Adrenal gland (tissue), 5 donors: ENCODE data around the gene FOXB1.

Source experiments
- POLR2A ChIP-seq, 2 donors: fragments of 450-650 bp; IDR thresholded peaks; one replicate each; pipeline ENCODE4 v1.6.1; 2017; ENCODE audit warnings: antibody characterized with exemption in 2 of 2, mild to moderate bottlenecking in 2 of 2, moderate library complexity in 1 of 2
- TF ChIP-seq, protein P1 (sequence below), 6 experiments: fragments of 450-650 bp in 4 of 6; fragments of 200-600 bp in 2 of 6; sonication (generic) in 1 of 6; IDR thresholded peaks; 1 replicate in 5 of 6; 2 replicates in 1 of 6; pipeline versions ENCODE4 v1.5.1 to v1.8.0; 2016 to 2021; ENCODE audit warnings: antibody characterized with exemption in 6 of 6, mild to moderate bottlenecking in 2 of 6, moderate library complexity in 1 of 6
- donor health status: DM: no; HTN: no; CAD: no.

GRCh38 chr15:60026555-60026954, 22.4 kb downstream of the FOXB1 start:
- TF ChIP-seq POLR2A (IDR thresholded peaks at IDR 0.05) = no peak
- TF ChIP-seq, protein P1, sequence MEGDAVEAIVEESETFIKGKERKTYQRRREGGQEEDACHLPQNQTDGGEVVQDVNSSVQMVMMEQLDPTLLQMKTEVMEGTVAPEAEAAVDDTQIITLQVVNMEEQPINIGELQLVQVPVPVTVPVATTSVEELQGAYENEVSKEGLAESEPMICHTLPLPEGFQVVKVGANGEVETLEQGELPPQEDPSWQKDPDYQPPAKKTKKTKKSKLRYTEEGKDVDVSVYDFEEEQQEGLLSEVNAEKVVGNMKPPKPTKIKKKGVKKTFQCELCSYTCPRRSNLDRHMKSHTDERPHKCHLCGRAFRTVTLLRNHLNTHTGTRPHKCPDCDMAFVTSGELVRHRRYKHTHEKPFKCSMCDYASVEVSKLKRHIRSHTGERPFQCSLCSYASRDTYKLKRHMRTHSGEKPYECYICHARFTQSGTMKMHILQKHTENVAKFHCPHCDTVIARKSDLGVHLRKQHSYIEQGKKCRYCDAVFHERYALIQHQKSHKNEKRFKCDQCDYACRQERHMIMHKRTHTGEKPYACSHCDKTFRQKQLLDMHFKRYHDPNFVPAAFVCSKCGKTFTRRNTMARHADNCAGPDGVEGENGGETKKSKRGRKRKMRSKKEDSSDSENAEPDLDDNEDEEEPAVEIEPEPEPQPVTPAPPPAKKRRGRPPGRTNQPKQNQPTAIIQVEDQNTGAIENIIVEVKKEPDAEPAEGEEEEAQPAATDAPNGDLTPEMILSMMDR (IDR thresholded peaks at IDR 0.05) = no peak
